GM19351 (cell line): ENCODE data around the gene ZCCHC7.
"Not testable (repeated sequence)": the region's sequence is repeated elsewhere in the genome, so short reads cannot be mapped to it uniquely, and the experiment has no call there.

Source experiments
- ATAC-seq: cut with Tn5 transposase; IDR thresholded peaks from one replicate; pipeline ENCODE4 v1.9.1; 2021; ENCODE audit warnings: mild to moderate bottlenecking, moderate library complexity; ENCODE audit not compliant: unreplicated experiment

Gene ZCCHC7

DNA sequence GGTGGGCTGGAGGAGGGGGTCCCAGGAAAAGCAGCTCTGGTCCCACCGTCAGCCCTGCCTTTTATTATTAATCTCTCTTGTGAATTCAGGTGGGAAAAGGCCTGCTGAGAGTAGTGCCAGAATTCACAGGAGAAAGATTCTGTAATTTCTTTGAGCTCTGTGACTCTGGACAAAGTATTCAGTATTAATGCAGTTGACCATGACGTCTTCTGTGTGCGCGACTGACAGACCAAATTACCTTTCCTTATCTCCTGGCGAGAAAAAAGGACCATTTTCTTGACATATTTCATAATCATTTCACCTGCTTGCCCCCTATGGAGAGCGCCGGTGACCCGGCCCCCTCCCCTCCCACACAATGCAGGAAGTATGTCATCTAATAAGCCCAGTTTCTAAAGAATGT lies 275.3 kb downstream of the ZCCHC7 start:
- ATAC-seq = no peak

DNA sequence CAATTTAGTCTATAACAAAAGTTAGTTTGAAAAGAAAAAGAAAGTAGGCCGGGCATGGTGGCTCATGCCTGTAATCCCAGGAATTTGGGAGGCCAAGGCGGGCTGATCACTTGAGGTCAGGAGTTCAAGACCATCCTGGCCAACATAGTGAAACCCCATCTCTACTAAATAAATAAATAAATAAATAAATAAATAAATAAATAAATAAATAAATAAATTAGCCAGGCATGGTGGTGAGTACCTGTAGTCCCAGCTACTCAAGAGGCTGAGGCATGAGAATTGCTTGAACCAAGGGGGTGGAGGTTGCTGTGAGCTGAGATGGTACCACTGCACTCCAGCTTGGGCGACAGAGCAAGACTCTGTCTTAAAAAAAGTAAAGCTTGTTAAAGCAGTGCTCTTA lies 277.6 kb downstream of the ZCCHC7 start:
- not testable (repeated sequence) for ATAC-seq

DNA sequence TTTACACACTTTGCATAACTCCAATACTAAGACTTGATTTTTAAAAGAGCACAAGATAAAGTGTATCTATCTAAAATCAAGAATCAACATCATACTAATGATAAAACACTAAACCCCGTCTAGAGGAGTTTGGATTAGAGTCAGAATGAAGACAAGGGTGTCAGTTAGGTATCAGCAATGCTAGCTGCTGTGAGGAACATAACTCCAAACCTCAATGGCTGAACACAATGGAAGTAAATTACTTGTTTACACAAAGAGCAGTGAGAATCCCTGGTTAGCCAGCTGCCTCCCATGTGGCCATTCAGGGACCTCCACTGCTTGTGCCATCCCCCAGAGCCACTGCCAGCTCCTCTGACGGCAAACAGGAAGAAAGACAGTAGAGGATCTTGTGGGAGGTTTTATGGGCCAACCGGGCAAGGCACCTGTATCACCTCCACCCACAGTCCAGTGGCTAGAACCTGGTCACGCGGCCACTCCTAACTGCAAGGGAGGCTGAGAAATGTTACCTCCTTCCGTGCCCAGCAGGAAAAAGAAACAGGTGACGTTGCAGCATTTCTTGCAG lies 278.2 kb downstream of the ZCCHC7 start:
- ATAC-seq = no peak

DNA sequence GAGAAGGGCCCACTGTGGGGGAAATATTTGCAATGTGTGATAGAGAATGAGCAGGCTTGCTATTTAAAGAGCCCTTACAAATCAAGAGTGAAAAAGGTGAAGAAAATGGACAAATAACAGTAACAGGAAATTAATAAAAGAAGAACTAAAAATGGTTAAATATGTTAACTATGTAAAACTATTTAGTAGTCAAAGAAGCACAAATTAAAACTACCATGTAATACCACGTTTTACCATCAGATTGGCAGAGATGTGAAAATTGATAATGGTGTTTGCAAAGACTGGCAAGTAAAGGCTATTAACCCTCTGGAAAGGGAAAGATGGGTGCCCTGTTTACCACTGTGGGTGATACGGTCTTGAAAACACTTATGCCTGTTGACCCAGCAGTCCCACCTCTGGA lies 279.0 kb downstream of the ZCCHC7 start:
- no peak for ATAC-seq

DNA sequence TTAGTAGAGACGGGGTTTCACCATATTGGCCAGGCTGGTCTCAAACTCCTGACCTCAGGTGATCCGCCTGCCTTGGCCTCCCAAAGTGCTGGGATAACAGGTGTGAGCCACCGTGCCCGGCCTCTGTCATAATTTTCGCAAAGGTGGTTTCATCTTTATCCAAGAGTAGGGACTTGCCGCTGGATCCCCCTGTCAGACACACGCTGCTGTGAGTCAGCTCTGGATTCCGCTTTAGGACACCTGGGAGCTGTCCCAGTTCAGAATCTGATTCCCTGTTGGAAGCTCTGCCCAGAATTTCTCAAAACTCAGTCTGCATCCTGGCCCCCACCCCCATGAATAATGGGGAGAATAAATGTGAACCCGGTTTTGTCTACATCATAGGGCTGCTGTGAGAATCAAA lies 284.2 kb downstream of the ZCCHC7 start:
- ATAC-seq = no peak

DNA sequence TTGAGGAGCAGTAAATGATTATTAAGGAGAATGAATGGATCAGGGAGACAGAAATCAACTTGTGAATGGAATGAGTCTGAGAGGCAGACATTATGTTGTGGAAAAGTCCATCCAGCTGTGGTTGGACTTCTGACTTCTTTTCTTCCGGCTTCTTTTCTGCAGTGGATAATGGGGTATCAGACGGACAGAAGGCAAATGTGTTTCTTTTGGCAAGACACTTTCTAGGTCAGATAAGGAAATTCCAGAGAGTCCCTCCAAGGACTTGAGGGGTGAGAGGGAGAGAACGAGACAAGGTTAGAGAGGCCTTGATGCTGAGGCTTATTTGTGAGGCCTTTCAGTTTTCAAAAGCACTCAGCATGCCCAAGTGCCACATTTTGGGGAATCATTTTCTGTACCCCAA lies 285.0 kb downstream of the ZCCHC7 start:
- no peak for ATAC-seq

DNA sequence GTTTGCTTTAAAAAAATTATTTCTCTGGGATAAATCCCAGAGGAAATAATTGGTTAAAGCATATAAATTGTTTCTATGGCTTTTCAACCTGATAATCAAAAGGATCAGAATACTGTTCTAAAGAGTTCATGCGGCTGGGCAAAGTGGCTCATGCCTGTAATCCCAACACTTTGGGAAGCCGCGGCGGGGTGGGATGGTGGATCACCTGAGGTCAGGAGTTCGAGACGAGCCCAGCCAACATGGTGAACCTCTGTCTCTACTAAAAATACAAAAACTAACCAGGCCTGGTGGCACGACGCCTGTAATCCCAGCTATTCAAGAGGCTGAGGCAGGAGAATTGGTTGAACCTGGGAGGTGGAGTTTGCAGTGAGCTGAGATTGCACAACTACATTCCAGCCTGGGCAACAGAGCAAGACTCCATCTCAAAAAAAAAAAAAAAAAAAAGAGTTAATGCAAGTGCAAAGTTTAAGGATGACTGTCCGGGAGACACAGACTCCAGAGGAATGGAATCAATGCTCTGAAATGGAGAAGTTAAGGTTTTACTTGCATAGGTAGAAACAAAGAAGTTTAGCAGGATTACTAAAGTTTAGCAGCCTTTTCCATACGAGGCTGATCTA lies 285.5 kb downstream of the ZCCHC7 start:
- no peak for ATAC-seq

DNA sequence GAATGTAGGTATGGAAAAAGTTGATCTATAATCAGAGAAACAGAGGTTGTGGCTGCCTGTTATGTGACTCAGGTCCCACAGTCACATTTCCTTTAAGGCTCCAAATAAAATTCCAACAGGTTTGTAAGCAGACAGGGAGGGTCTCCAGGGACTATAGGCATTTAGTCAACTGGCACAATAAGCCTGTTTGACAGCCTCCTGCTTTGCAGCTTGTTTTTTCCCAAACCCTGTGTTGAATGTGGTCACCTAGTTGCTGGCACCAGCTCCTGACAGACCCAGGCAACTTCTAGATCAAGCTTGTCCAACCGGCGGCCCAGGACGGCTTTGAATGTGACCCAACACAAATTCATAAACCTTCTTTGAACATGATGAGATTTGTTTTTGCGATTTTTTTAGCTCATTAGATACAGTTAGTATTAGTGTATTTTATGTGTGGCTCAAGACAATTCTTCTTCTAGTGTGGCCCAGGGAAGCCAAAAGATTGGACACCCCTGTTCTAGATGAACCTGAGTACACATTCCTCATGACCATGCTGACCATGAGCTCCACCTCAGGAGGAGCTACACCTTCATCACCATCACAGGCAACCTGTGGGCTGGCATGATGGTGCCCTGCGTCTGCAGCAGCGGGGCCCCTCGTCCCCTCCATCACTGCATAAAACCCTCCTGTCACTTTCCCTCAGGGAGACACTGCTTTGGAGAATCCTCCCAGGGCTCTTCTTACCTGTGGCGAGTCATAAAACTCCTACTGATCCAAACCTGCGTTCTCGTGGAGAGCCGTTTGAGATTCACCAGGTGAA lies 286.4 kb downstream of the ZCCHC7 start:
- no peak for ATAC-seq

DNA sequence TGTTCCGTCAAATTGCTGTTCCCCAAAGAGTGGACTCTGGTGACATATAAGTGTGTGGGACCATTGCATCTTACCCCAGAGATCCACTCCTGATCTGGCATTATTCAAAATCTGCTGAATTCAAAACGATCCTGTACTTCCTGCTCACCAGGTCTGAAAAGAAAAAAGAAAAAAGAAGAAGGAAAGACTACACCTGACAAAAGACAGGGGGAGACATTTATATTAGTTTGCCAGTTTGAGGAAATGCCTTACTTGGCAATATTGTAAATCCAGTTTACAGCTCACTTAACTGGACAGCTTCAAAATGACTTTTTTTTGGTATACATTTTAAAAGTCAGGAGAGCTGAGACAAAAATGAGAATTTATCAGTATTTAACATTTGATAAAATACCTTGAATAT lies 287.1 kb downstream of the ZCCHC7 start:
- ATAC-seq = no peak
